Measurements from ENCODE around the gene MEAF6.

Gene MEAF6

DNA sequence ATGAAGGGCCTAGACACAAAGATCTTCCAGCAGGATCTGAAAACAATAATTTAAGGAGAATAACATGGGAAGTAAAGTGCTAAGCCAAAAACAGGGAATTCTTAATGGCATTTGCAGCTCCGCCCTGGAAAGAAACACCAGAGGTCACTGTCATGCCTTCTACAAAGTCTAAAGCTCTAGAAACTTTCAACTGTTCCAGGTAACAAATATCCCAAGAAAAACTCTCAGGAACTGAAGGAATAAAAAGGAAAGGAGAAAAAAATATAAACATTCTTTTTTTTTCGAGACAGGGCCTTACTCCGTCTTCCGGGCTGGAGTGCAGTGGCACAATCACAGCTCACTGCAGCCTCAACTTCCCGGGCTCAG, 27.0 kb downstream of the MEAF6 start:
- Histone ChIP-seq H3K4me3 (ENCODE audit: severe bottlenecking) (no peak overlapping the region), H3K27me3 (ENCODE audit: insufficient read depth, poor library complexity, severe bottlenecking) (no peaks in the 10 kb centered on the region), H3K27ac (ENCODE audit: poor library complexity, severe bottlenecking) (peak overlapping the region; percentile 98), H3K36me3 (ENCODE audit: low read depth) (peaks cover 49% of the 10 kb centered on the region), H3K9me3 (ENCODE audit: severe bottlenecking) (no peaks in the 10 kb centered on the region), H3K4me1 (ENCODE audit: insufficient read depth, poor library complexity, severe bottlenecking) (peaks cover 34% of the 10 kb centered on the region)
- TF ChIP-seq CTCF (IDR thresholded peaks at IDR 0.05; ENCODE audit: poor library complexity, severe bottlenecking) = peak; percentile 76
- ATAC-seq (ENCODE audit: low read depth) (no peak), DNase-seq (ENCODE audit: low spot score) (no peak)

- Histone ChIP-seq H3K9me3 (ENCODE audit: severe bottlenecking) (no peaks in the 10 kb centered on the region), H3K4me3 (ENCODE audit: severe bottlenecking) (no peak overlapping the region), H3K27ac (ENCODE audit: poor library complexity, severe bottlenecking) (peak overlapping the region; percentile 98), H3K27me3 (ENCODE audit: insufficient read depth, poor library complexity, severe bottlenecking) (no peaks in the 10 kb centered on the region), H3K36me3 (ENCODE audit: low read depth) (peaks cover 54% of the 10 kb centered on the region), H3K4me1 (ENCODE audit: insufficient read depth, poor library complexity, severe bottlenecking) (peaks cover 34% of the 10 kb centered on the region)
- ATAC-seq (ENCODE audit: low read depth) = peak; percentile 51
- DNase-seq (ENCODE audit: low spot score) = no peak
- TF ChIP-seq CTCF (IDR thresholded peaks at IDR 0.05; ENCODE audit: poor library complexity, severe bottlenecking) = peak; percentile 95
These were observed 27.6 kb downstream of the MEAF6 start for GRCh38 chr1:37486680-37487618.

GRCh38 chr1:37485902-37486679, 28.5 kb downstream of the MEAF6 start:
- Histone ChIP-seq H3K4me1 (ENCODE audit: insufficient read depth, poor library complexity, severe bottlenecking) (peaks cover 34% of the 10 kb centered on the region), H3K36me3 (ENCODE audit: low read depth) (peaks cover 59% of the 10 kb centered on the region), H3K27me3 (ENCODE audit: insufficient read depth, poor library complexity, severe bottlenecking) (no peaks in the 10 kb centered on the region), H3K4me3 (ENCODE audit: severe bottlenecking) (no peak overlapping the region), H3K27ac (ENCODE audit: poor library complexity, severe bottlenecking) (peak overlapping the region; percentile 98), H3K9me3 (ENCODE audit: severe bottlenecking) (no peaks in the 10 kb centered on the region)
- no peak for DNase-seq (ENCODE audit: low spot score)
- no peak for TF ChIP-seq CTCF (IDR thresholded peaks at IDR 0.05; ENCODE audit: poor library complexity, severe bottlenecking)
- peak; percentile 5 for ATAC-seq (ENCODE audit: low read depth)

DNA sequence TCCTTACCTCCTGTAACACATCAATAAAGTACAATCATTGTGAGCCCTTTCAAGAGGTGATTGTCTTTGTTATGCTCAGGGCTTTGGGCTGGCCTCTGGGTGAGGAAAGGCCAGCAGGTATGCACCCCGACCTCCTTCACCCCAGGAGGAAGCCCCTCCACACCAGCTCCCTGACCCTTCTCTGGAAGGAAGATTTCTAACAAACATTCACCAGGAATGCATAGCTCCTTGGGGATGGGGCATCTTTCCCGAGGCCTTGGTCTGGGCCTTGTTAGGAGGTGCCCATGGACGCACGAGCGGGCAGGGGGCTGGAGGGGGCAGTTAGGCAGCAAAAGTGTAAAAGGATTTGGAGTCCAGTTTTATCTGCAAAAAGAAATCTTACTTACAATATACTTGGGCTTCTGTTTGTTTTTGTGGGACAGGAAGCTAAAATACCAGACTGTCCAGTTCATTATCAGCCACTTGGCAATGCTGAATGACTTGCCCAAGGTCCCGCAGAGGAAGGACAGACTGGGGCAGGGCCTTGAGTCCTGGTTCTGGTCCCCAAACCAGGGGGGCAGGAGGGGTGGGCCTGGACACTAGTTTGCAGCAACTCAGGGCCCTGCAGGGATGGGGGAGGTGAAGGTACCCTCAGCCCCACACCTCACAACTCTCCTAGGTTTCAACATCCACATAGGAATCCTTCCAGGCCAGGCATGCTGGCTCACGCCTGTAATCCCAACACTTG, 30.1 kb downstream of the MEAF6 start:
- ATAC-seq (ENCODE audit: low read depth) (peak; percentile 5), DNase-seq (ENCODE audit: low spot score) (no peak)
- no peak for TF ChIP-seq CTCF (IDR thresholded peaks at IDR 0.05; ENCODE audit: poor library complexity, severe bottlenecking)
- no peaks in the 10 kb centered on the region for H3K9me3 ChIP-seq (ENCODE audit: severe bottlenecking)
- peaks cover 43% of the 10 kb centered on the region for H3K4me1 ChIP-seq (ENCODE audit: insufficient read depth, poor library complexity, severe bottlenecking)
- H3K36me3 ChIP-seq (ENCODE audit: low read depth) = peaks cover 57% of the 10 kb centered on the region
- no peaks in the 10 kb centered on the region for H3K27me3 ChIP-seq (ENCODE audit: insufficient read depth, poor library complexity, severe bottlenecking)
- peak overlapping the region; percentile 98 for H3K27ac ChIP-seq (ENCODE audit: poor library complexity, severe bottlenecking)
- no peak overlapping the region for H3K4me3 ChIP-seq (ENCODE audit: severe bottlenecking)
